GM11168 (cell line): ENCODE data around the gene NBPF11.
"Not testable (repeated sequence)": the region's sequence is repeated elsewhere in the genome, so short reads cannot be mapped to it uniquely, and the experiment has no call there.

ENCODE experiments used
- in situ Hi-C: fragments of 300-500 bp; cut with MboI; formaldehyde crosslinking; loops from one replicate; pipeline ENCODE4 v1.12.0; 2022; ENCODE audit warnings: low sequenced_read_pairs; ENCODE audit not compliant: unreplicated experiment

NBPF11 gene

DNA sequence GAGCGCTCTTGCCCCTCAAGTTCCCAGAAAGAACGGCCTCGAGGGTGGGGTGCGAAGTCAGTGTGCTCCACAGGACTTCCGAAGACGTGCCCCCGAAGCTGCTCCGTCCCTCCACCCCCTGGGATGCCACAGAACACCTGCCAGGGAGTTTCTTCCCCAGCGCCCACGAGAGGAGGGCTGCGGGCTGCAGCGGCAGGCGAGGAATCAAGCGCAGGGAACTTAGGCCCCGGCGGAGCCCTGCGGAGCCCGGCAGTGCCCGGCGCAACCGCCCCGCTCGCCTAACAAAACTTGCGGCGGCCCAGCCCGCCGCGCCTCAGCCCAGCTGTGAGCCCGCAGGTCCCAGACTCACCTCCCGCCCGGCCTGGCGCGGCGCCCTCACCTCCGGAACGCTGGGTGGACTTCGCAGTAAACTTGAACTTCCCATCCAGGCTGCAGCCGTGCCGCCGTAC is 686 bp downstream of the NBPF11 start:
- in situ Hi-C loops, result loop anchor here (10.0 to 25.0 kb wide), 2 partner anchors 111 to 1217 kb away; partner anchors contain the start of gene NBPF12

- in situ Hi-C loops, result loop anchor here (10.0 to 25.0 kb wide), 2 partner anchors 111 to 1216 kb away; partner anchors contain the start of gene NBPF12
Measured at GRCh38 chr1:148150945-148151344, 1.1 kb downstream of the NBPF11 start.

GRCh38 chr1:148150014-148150413 is 2.1 kb downstream of the NBPF11 start:
- in situ Hi-C loops, result loop anchor here (10.0 to 25.0 kb wide), 2 partner anchors 112 to 1215 kb away; partner anchors contain the start of gene NBPF12

- in situ Hi-C loops, result not testable (repeated sequence)
Measured at GRCh38 chr1:148149050-148149815, 2.8 kb downstream of the NBPF11 start.

DNA sequence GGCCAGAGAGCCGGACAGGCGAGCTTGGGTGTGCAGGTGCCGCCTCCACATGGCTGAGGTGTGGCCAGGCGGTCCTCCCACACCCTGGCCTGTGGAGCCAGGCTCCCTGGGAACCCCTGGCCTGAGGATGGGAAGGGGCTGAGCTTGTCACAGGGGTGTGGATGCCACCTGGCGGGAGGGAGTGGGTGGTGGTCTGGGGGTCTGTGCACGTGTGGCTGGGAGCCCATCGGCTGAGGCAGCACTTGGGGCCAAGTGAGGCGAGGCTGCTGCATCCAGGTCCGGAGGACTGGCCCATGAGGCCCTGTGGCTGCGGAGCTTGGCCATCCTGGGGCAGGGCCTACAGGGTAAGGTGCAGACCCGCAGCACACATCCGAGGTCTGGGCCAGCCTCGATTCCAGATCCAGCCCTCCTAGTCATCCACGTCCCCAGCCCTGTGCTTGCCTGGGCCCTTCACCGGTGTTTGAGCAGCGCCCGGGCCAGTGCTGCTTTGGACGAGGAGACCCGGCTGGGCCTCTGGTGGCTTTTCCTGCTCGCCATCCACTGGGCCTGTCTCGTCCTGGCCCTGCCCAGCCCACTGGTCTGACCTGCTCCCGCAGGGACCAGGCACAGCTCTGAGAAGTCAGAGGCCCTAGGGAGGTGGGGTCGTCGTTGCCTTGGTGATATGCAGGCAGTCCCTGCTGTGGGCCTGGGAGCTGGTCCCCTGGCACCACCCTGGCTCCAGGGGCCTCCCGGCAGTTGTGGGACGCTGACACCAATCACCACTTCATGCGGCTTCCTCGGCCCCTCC is 4.8 kb downstream of the NBPF11 start:
- in situ Hi-C loops, result not testable (repeated sequence)

DNA sequence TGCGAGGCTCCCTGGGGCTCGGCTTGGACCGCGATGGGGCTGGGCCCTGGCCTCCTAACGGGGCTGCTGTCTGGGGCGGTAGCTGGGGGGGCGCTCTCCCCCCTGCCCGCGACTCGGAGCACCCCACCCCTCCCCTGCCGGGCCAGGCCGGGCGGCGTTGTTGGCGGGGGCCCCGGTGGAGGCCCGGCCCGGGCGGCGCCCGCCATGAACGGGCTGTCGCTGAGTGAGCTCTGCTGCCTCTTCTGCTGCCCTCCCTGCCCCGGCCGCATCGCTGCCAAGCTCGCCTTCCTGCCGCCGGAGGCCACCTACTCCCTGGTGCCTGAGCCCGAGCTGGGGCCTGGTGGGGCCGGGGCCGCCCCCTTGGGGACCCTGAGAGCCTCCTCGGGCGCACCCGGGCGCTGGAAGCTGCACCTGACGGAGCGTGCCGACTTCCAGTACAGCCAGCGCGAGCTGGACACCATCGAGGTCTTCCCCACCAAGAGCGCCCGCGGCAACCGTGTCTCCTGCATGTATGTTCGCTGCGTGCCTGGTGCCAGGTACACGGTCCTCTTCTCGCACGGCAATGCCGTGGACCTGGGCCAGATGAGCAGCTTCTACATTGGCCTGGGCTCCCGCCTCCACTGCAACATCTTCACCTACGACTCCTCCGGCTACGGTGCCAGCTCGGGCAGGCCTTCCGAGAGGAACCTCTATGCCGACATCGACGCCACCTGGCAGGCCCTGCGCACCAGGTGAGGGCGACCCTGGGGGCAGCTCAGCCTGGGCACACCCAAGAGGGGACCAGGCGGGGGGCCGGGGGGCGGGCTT is 5.7 kb downstream of the NBPF11 start:
- in situ Hi-C loops, result not testable (repeated sequence)

GRCh38 chr1:148143223-148143622 is 8.9 kb downstream of the NBPF11 start:
- in situ Hi-C loops, result not testable (repeated sequence)

GRCh38 chr1:148141936-148142335 is 10.1 kb downstream of the NBPF11 start:
- in situ Hi-C loops, result not testable (repeated sequence)

DNA sequence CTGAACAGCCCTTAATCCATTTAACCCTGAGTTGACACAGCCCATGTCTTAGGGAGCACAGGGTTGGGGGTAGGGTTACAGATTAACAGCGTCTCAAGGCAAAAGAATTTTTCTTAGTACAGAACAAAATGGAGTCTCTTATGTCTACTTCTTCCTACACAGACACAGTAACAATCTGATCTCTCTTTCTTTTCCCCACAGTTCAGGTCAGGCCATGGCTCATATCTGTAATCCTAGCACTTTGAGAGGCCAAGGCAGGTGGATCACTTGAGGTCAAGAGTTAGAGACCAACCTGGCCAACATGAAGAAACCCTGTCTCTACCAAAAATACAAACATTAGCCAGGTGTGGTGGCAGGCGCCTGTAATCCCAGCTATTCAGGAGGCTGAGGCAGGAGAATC is 13.5 kb downstream of the NBPF11 start:
- in situ Hi-C loops, result not testable (repeated sequence)

DNA sequence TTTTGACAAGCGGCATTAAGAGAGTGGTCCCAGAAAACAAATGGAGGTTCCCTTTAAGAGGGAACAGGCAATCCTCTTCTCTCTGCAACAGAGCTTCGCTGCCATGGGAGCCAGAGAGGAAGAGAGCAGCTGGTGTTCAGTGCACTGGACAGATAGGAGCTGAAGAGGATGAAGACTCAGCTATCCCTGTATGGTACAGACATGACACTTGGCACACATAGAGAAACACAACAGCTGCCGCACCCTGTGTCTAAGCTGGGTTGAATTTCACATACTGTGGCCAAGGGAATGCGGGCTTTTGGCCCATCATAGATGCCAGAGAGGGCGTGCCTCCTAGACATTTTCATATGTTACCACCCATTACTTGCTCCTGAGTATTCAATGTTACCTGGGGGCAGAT is 29.7 kb downstream of the NBPF11 start:
- in situ Hi-C loops, result loop anchor here (25.0 kb wide), 1 partner anchor 1160 kb away; no protein-coding TSS in a partner anchor

DNA sequence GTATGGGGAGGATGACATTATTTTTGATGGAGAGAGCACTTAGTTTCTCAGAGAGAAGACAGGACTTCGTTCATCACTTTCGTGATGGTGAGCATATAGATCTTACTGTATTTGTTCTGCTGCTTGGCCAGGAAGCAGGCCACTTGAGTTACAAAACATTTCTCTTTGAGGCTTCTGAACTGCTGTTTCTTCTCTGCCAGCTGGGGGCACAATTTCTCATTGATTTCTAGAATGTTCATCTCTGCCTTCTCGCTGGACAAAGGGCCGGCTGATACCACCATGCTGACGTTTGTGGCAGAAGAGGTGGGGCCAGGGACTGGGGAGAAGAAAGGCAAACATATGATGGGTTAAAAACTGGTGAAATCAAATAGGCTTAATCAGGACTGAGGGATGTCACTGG is 31.7 kb downstream of the NBPF11 start:
- in situ Hi-C loops, result loop anchor here (25.0 kb wide), 1 partner anchor 1158 kb away; no protein-coding TSS in a partner anchor

GRCh38 chr1:148095732-148096131 is 56.3 kb downstream of the NBPF11 start:
- in situ Hi-C loops, result not testable (repeated sequence)

DNA sequence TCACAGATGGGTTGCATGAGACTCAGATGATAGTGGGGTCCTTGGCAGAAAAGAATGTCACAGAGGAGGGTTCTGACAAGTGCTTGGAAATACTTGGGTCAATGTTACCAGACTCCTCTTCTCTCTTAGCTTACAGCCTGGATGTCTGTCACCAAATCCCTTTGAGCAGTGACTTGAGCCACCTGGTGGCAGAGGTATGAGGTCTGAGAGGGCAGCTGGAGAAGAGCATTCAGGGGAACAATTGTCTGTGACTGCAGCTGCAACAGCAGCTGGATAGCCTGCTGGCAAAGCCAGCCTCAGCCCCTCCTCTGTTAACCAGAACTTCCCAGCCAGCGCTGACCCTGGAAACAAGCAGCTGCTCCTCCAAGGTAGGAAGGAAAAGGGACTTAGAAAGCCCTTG is 65.9 kb downstream of the NBPF11 start:
- in situ Hi-C loops, result not testable (repeated sequence)

GRCh38 chr1:148081205-148081604 is 70.9 kb downstream of the NBPF11 start:
- in situ Hi-C loops, result not testable (repeated sequence)

GRCh38 chr1:148078632-148079519 is 73.2 kb downstream of the NBPF11 start:
- in situ Hi-C loops, result not testable (repeated sequence)

- in situ Hi-C loops, result not testable (repeated sequence)
Measured at GRCh38 chr1:148078090-148078489, 74.0 kb downstream of the NBPF11 start.

DNA sequence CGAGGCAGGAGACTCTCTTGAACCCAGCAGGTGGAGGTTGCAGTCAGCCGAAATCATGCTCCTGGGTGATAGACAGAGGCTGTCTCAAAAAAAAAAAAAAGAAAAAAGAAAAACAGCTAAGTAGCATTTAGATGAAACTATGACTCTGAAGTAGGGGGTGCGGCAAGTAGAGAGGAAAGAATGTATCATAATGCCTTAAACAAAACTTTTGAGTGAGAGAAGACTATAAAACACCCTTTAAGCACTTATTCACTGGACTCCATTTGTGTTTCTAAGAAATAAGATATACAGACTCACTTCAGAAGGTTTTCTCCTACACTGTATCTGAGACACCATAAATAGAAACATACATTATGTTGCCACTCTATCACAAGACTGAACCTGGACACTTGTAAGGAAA is 74.6 kb downstream of the NBPF11 start:
- in situ Hi-C loops, result not testable (repeated sequence)

GRCh38 chr1:148073392-148073791 is 78.7 kb downstream of the NBPF11 start:
- in situ Hi-C loops, result not testable (repeated sequence)

DNA sequence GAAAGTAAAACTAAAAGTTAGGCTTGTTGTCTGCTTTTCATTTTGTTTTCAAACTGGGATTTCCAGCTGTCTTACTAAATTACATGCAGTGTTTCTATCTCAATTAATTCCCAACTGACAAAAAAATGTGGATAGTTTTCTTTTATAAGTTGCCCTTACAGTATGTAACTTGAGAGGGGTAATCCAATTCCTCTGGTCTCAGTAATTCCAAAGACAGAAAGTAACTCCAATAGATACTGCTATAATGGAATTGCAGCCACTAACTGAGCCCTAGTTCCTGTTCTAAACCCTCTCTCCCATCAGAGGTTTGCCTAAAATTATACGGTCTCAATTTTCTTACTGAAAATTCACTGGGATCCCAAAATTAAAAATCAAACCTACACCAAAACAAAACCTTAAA is 83.5 kb downstream of the NBPF11 start:
- in situ Hi-C loops, result not testable (repeated sequence)
